ENCODE measurements around the gene TMEM219. TPM values are rescaled to one million over a fixed set of nuclear protein-coding genes. Genes with fewer than 3 reads are reported as not detected.

TMEM219 gene
- total RNA-seq, 1 experiment from 2014 or later = 69.6 TPM

- TF ChIP-seq ZSCAN18 (CRISPR knock-in tag; IDR thresholded peaks at IDR 0.05) (no peak), CBFB (CRISPR knock-in tag; IDR thresholded peaks at IDR 0.05; ENCODE audit: low read depth) (no peak), E2F1 (CRISPR knock-in tag; IDR thresholded peaks at IDR 0.05) (no peak), MLX (CRISPR knock-in tag; IDR thresholded peaks at IDR 0.05) (no peak), NR2C2 (CRISPR knock-in tag; IDR thresholded peaks at IDR 0.05) (no peak), ZMAT4 (CRISPR knock-in tag; IDR thresholded peaks at IDR 0.05) (no peak), AR (CRISPR knock-in tag; IDR thresholded peaks at IDR 0.05) (no peak), JUN (CRISPR knock-in tag; IDR thresholded peaks at IDR 0.05) (peak; percentile 16; the same call in 1 of the 2 replicates), CREM (CRISPR knock-in tag; IDR thresholded peaks at IDR 0.05) (no peak), MYBL2 (CRISPR knock-in tag; IDR thresholded peaks at IDR 0.05) (peak; percentile 70; the same call in 1 of the 2 replicates), ZNF423 (CRISPR knock-in tag; IDR thresholded peaks at IDR 0.05) (no peak), SOX15 (CRISPR knock-in tag; IDR thresholded peaks at IDR 0.05) (no peak), ARID4B (CRISPR knock-in tag; IDR thresholded peaks at IDR 0.05; ENCODE audit: borderline replicate concordance) (peak; percentile 78; the same call in 1 of the 2 replicates), ESRRA (CRISPR knock-in tag; IDR thresholded peaks at IDR 0.05; ENCODE audit: borderline replicate concordance) (no peak; the same call in 1 of the 2 replicates), USF1 (CRISPR knock-in tag; IDR thresholded peaks at IDR 0.05) (no peak), TCF7 (CRISPR knock-in tag; IDR thresholded peaks at IDR 0.05; ENCODE audit: low read depth) (no peak), ATF1 (CRISPR knock-in tag; IDR thresholded peaks at IDR 0.05) (no peak), GABPB1 (CRISPR knock-in tag; IDR thresholded peaks at IDR 0.05) (no peak), MAX (CRISPR knock-in tag; IDR thresholded peaks at IDR 0.05) (peak; percentile 87), ZNF396 (CRISPR knock-in tag; IDR thresholded peaks at IDR 0.05; ENCODE audit: borderline replicate concordance) (no peak), ZNF232 (CRISPR knock-in tag; IDR thresholded peaks at IDR 0.05) (peak; percentile 65; the same call in 1 of the 2 replicates), SMAD4 (CRISPR knock-in tag; IDR thresholded peaks at IDR 0.05) (no peak), FOXK1 (CRISPR knock-in tag; IDR thresholded peaks at IDR 0.05) (no peak), NR1H2 (CRISPR knock-in tag; IDR thresholded peaks at IDR 0.05) (no peak), RELA (CRISPR knock-in tag; IDR thresholded peaks at IDR 0.05; ENCODE audit: borderline replicate concordance) (no peak; the same call in 1 of the 2 replicates)
Measured at GRCh38 chr16:29995324-29995910, 33.5 kb downstream of the TMEM219 start, which contains the start of gene HIRIP3 (continued).
